Measurements from ENCODE around the gene SFRP2. TPM values are rescaled to one million over a fixed set of nuclear protein-coding genes. Genes with fewer than 3 reads are reported as not detected.
A peak's percentile ranks its signal among the peaks of the same experiment; 100 is the strongest.

The SFRP2 gene
- total RNA-seq, 6 experiments from 2014 or later, result not detected

DNA sequence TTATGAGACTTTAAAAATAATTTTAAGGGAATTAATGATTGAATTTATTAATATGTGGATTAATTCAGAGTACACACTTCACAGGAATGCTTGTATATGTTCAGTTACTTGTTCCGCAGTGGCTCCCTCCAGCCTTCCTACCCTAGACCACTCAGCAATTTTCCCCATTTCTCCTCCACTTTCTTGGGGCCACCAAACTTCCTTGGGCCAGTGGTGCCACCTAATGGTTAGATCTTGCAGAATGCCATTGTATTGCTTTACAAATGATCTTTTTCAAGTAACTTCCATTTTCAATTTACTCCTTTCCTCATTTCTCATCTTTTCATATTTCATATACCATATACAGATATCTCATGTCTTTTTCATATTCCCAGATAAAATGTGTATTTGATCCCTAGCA lies 25.5 kb downstream of the SFRP2 start:
- H3K4me3 Mint-ChIP-seq, result no peak overlapping the region
- no peak for DNase-seq
- H3K9me3 Mint-ChIP-seq, result no peaks in the 10 kb centered on the region
- no peak overlapping the region for H3K27ac Mint-ChIP-seq
- H3K36me3 Mint-ChIP-seq (ENCODE audit: low read depth), result no peaks in the 10 kb centered on the region
- TF ChIP-seq CTCF (IDR thresholded peaks at IDR 0.05), result peak; percentile 51
- H3K27me3 Mint-ChIP-seq (ENCODE audit: insufficient read depth), result peaks cover 24% of the 10 kb centered on the region
- H3K4me1 Mint-ChIP-seq (ENCODE audit: low read depth), result no peaks in the 10 kb centered on the region

- H3K4me3 Mint-ChIP-seq, result no peak within 1 kb of the TSS
- H3K36me3 Mint-ChIP-seq (ENCODE audit: low read depth), result no peaks in the 10 kb centered on the region
- no peak for DNase-seq
- no peaks in the 10 kb centered on the region for H3K4me1 Mint-ChIP-seq (ENCODE audit: low read depth)
- H3K27ac Mint-ChIP-seq, result no peak within 1 kb of the TSS
- no peaks in the 10 kb centered on the region for H3K9me3 Mint-ChIP-seq
- no peak for TF ChIP-seq CTCF (IDR thresholded peaks at IDR 0.05)
- H3K27me3 Mint-ChIP-seq (ENCODE audit: insufficient read depth), result peaks cover 30% of the 10 kb centered on the region
Observed at GRCh38 chr4:153759407-153760316, 29.2 kb downstream of the SFRP2 start, which contains the start of gene RNF175. Gene RNF175, minus strand, starts transcription at chr4:153760024. Its CDS starts 162 bp downstream, at chr4:153759862.

GRCh38 chr4:153758688-153759406 lies 30.0 kb downstream of the SFRP2 start:
- H3K27ac Mint-ChIP-seq, result no peak overlapping the region
- H3K4me3 Mint-ChIP-seq, result no peak overlapping the region
- DNase-seq, result no peak
- no peaks in the 10 kb centered on the region for H3K4me1 Mint-ChIP-seq (ENCODE audit: low read depth)
- no peaks in the 10 kb centered on the region for H3K36me3 Mint-ChIP-seq (ENCODE audit: low read depth)
- TF ChIP-seq CTCF (IDR thresholded peaks at IDR 0.05), result no peak
- H3K27me3 Mint-ChIP-seq (ENCODE audit: insufficient read depth), result peaks cover 35% of the 10 kb centered on the region
- no peaks in the 10 kb centered on the region for H3K9me3 Mint-ChIP-seq

- Mint-ChIP-seq H3K36me3 (ENCODE audit: low read depth) (no peaks in the 10 kb centered on the region), H3K4me1 (ENCODE audit: low read depth) (no peaks in the 10 kb centered on the region), H3K4me3 (no peak overlapping the region), H3K9me3 (no peaks in the 10 kb centered on the region), H3K27ac (no peak overlapping the region), H3K27me3 (ENCODE audit: insufficient read depth) (peaks cover 35% of the 10 kb centered on the region)
- no peak for TF ChIP-seq CTCF (IDR thresholded peaks at IDR 0.05)
- DNase-seq, result no peak
Observed at GRCh38 chr4:153758136-153758535, 30.7 kb downstream of the SFRP2 start.

DNA sequence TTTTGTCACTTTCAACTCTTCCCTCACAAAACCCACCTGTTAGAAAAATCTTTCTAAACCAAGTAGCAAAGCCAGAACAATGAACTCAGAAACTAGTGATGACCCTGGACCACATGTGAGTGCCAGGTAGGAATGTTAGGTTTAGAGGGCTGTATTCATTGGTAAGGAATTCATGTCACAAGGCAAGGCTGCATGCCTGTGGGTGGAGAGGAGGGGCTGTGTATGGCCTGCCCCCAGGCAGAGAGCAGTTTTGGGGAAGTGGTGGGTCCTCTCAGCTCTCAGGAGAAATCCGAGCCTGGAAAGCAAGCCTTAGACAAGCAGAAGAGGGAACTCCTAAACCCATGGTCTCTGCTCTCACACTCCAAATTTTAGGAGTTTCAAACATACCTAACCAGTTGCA lies 31.5 kb downstream of the SFRP2 start:
- no peak for DNase-seq
- no peaks in the 10 kb centered on the region for H3K4me1 Mint-ChIP-seq (ENCODE audit: low read depth)
- H3K27ac Mint-ChIP-seq, result no peak overlapping the region
- H3K4me3 Mint-ChIP-seq, result no peak overlapping the region
- H3K9me3 Mint-ChIP-seq, result no peaks in the 10 kb centered on the region
- no peak for TF ChIP-seq CTCF (IDR thresholded peaks at IDR 0.05)
- peaks cover 37% of the 10 kb centered on the region for H3K27me3 Mint-ChIP-seq (ENCODE audit: insufficient read depth)
- H3K36me3 Mint-ChIP-seq (ENCODE audit: low read depth), result no peaks in the 10 kb centered on the region
